Smooth muscle cell (in vitro differentiated cells): ENCODE results near the gene RBM28. TPM values are rescaled to one million over a fixed set of nuclear protein-coding genes. Genes with fewer than 3 reads are reported as not detected.

Source experiments
- DNase-seq: peaks from one replicate; lab custom pipeline; 2025; ENCODE audit not compliant: unreplicated experiment; lab: John Stamatoyannopoulos, UW
- H2AFZ ChIP-seq: fragments of 200-600 bp; sonication (generic); 2 replicates; pipeline ENCODE4 v1.6.0; 2016; ENCODE audit warnings: antibody characterized with exemption, low read depth, mild to moderate bottlenecking
- H3F3A ChIP-seq: fragments of 200-600 bp; sonication (generic); 2 replicates; pipeline ENCODE4 v1.6.0; 2017; ENCODE audit warnings: antibody characterized with exemption, low read depth
- H3K27ac ChIP-seq: fragments of 200-600 bp; sonication (generic); 2 replicates; pipeline ENCODE4 v1.5.1; 2016; ENCODE audit warnings: low read depth, mild to moderate bottlenecking
- H3K27me3 ChIP-seq: fragments of 200-600 bp; sonication (generic); 2 replicates; pipeline ENCODE4 v1.6.1; 2016; ENCODE audit warnings: low read depth, mild to moderate bottlenecking
- H3K36me3 ChIP-seq: fragments of 200-600 bp; sonication (generic); 2 replicates; pipeline ENCODE4 v1.5.1; 2016; ENCODE audit warnings: low read depth
- H3K4me1 ChIP-seq: fragments of 200-600 bp; sonication (generic); 2 replicates; pipeline ENCODE4 v1.5.1; 2016; ENCODE audit warnings: low read depth
- H3K4me2 ChIP-seq: fragments of 200-600 bp; sonication (generic); 2 replicates; pipeline ENCODE4 v1.6.0; 2016; ENCODE audit warnings: mild to moderate bottlenecking
- H3K4me3 ChIP-seq: fragments of 200-600 bp; sonication (generic); 2 replicates; pipeline ENCODE4 v1.5.1; 2016; ENCODE audit warnings: mild to moderate bottlenecking
- H3K79me2 ChIP-seq: fragments of 200-600 bp; sonication (generic); 2 replicates; pipeline ENCODE4 v1.6.0; 2016; ENCODE audit warnings: low read depth, mild to moderate bottlenecking
- H3K9ac ChIP-seq: fragments of 200-600 bp; sonication (generic); 2 replicates; pipeline ENCODE4 v1.6.0; 2016; ENCODE audit warnings: low read depth
- H3K9me3 ChIP-seq: fragments of 200-600 bp; sonication (generic); replicated peaks from 2 replicates; pipeline ENCODE4 v1.5.1; 2016; ENCODE audit warnings: low read depth
- H4K20me1 ChIP-seq: fragments of 200-600 bp; sonication (generic); 2 replicates; pipeline ENCODE4 v1.6.0; 2016; ENCODE audit warnings: low read depth
- WGBS: methylation state at CpG from one replicate; pipeline ENCODE4 v1.1.7; 2016; ENCODE audit warnings: low lambda C conversion rate; 5-methylcytosine and 5-hydroxymethylcytosine counted together
- polyA plus RNA-seq: library from polyadenylated mRNA; unstranded; fragments of >200 nt; fragmentation: Nextera tagmentation; extraction: Ambion mirVana; gene quantifications from 2 replicates; pipeline ENCODE4 v1.2.1, GENCODE V29; 2016
- total RNA-seq: library from RNA; depleted of rRNA; stranded (reverse); fragments of >200 nt; gene quantifications from 2 replicates; pipeline ENCODE4 v1.2.3, GENCODE V29; 2014
- TF ChIP-seq, protein P1 (sequence below): fragments of 200-600 bp; sonication (generic); IDR thresholded peaks from 2 replicates; pipeline ENCODE4 v1.5.1; 2017; ENCODE audit warnings: borderline replicate concordance, mild to moderate bottlenecking, antibody characterized with exemption; ENCODE audit not compliant: insufficient read depth, poor library complexity, severe bottlenecking

The RBM28 gene
- total and polyA plus RNA-seq, 2 experiments from 2014 or later = 13.7 to 23.2 TPM

DNA sequence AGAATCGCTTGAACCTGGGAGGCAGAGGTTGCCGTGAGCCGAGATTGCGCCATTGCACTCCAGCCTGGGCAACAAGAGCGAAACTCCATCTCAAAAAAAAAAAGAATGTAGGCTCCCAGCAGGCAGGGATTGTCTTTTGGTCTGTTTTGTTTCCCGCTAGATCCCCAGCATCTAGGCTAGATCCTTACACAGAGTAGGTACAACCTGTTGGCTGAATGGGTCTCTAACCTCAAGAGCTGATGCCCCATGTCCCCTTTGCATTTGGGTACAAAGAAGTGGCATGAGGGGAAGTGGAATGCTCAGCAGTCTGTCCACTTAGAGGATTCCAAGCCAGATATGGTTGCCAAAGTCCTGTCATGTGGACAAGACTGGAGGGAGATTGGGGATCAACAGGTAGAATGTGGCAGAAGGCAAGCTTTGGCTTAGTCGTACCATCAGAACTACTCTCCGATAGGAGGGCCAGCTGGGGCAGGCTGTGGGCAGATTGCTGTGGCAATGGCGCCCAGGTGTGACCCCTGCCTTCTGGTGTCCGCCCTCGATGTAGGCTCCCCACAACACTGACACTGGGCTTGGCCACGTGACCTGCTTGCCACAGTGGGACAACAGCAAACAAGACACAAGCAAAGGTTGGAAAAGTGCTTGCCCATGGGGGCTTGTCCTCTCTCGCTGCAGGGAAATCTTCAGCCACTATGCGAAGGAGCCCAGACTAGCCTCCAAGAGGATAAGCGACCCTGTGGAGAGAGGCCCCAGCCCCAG lies 81.3 kb downstream of the RBM28 start:
- DNase-seq = no peak
- no peaks in the 10 kb centered on the region for H3K36me3 ChIP-seq
- H3K79me2 ChIP-seq = no peaks in the 10 kb centered on the region
- H3K9ac ChIP-seq = no peak overlapping the region
- no peaks in the 10 kb centered on the region for H4K20me1 ChIP-seq
- H3K27me3 ChIP-seq = no peaks in the 10 kb centered on the region
- peaks cover 3% of the 10 kb centered on the region for H3F3A ChIP-seq
- H3K4me3 ChIP-seq = no peak overlapping the region
- no peaks in the 10 kb centered on the region for H3K9me3 ChIP-seq
- no peak overlapping the region for H3K4me2 ChIP-seq
- TF ChIP-seq, protein P1, sequence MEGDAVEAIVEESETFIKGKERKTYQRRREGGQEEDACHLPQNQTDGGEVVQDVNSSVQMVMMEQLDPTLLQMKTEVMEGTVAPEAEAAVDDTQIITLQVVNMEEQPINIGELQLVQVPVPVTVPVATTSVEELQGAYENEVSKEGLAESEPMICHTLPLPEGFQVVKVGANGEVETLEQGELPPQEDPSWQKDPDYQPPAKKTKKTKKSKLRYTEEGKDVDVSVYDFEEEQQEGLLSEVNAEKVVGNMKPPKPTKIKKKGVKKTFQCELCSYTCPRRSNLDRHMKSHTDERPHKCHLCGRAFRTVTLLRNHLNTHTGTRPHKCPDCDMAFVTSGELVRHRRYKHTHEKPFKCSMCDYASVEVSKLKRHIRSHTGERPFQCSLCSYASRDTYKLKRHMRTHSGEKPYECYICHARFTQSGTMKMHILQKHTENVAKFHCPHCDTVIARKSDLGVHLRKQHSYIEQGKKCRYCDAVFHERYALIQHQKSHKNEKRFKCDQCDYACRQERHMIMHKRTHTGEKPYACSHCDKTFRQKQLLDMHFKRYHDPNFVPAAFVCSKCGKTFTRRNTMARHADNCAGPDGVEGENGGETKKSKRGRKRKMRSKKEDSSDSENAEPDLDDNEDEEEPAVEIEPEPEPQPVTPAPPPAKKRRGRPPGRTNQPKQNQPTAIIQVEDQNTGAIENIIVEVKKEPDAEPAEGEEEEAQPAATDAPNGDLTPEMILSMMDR = no peak
- H3K4me1 ChIP-seq = peaks cover 25% of the 10 kb centered on the region
- no peak overlapping the region for H3K27ac ChIP-seq
- H2AFZ ChIP-seq = no peak overlapping the region
- 95% methylated on average over 15 of the region's 15 CpGs for WGBS

DNA sequence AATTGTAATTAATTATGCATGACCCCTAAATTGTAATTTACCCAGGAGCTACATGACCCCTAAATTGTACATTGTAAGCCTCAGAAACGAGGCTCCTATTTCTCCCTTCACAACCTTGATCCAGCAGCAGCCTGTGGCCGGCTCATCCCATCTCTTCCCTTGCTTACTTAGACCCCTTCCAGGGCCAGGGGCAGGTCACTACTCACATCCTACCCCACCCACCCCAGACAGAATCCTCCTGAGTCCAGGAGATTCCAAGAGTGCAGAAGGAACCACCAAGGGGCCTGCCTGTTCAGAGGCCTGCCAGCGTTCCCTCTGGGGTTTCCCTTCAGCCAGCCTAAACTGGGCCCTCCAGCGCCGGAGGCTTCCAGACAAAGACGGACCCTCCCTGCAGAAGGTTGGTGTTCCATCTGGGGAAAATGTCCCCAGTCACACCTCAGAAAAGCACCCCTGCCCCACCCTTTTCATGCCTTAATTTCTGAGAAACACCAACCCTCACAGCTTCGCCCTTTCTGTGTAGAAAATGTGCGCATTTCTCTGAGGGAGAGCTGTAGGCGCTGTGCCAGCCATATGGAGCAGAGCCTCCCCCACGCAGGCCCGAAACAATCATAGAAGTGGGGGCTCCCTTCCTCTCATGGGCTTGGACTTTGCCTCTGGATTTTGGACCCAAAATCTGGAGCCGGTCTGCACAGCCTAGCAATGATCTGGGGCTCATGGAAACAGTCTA lies 83.5 kb downstream of the RBM28 start:
- H3K36me3 ChIP-seq = no peaks in the 10 kb centered on the region
- TF ChIP-seq, protein P1 = no peak
- no peak for DNase-seq
- no peak overlapping the region for H3K9ac ChIP-seq
- H3K4me3 ChIP-seq = no peak overlapping the region
- WGBS = 85% methylated on average over 12 of the region's 12 CpGs
- H3K4me2 ChIP-seq = peak overlapping the region; percentile 71
- H3K27me3 ChIP-seq = no peaks in the 10 kb centered on the region
- H3K27ac ChIP-seq = no peak overlapping the region
- no peaks in the 10 kb centered on the region for H3F3A ChIP-seq
- H3K79me2 ChIP-seq = no peaks in the 10 kb centered on the region
- no peak overlapping the region for H2AFZ ChIP-seq
- H3K9me3 ChIP-seq = no peaks in the 10 kb centered on the region
- H4K20me1 ChIP-seq = no peaks in the 10 kb centered on the region
- peaks cover 13% of the 10 kb centered on the region for H3K4me1 ChIP-seq

DNA sequence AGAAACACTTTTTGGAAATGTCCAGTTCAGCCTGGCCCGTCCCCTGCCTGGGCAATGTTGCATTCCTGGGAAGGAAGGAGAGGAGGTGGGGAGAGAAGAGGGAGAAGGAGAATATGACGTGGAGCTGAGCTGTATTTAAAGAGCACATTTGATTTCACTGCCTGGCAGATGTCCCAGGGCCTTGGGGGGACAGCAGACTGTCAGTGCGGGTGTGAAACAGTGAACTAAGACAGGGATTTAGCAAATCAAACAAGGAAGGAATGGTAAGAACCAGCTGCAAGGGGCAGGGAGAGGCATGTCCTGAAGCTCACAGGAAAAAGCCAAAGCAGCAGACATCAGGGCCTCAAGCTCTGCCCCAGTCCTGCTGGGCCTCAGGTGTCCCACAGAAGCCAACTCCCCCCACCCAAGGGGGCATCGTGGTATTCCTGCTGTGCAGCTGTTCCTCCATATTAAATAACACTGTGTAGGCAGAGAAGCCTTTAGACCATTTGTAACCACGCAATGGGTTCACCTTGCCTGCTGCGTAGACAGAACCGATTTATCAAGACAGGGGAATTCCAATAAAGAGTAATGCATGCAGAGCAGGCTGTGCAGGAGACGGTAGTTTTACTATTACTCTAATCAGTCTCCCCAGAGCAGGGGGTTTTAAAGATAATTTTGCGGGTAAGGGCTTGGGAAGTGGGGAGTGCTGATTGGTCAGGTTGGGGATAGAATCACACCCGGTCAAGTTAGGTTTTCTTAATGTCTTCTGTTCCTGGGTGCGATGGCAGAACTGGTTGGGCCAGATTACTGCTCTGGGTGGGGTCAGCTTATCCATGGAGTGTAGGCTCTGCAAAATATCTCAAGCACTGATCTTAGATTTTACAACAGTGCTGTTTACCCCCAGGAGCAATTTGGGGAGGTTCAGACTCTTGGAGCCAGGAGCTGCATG lies 84.3 kb downstream of the RBM28 start:
- H3K4me2 ChIP-seq = peak overlapping the region; percentile 71
- DNase-seq = peak; percentile 9
- H3K4me1 ChIP-seq = peaks cover 13% of the 10 kb centered on the region
- H3K9me3 ChIP-seq = no peaks in the 10 kb centered on the region
- no peaks in the 10 kb centered on the region for H3K79me2 ChIP-seq
- H3K36me3 ChIP-seq = no peaks in the 10 kb centered on the region
- H4K20me1 ChIP-seq = no peaks in the 10 kb centered on the region
- H3F3A ChIP-seq = no peaks in the 10 kb centered on the region
- no peaks in the 10 kb centered on the region for H3K27me3 ChIP-seq
- 28% methylated on average over 11 of the region's 11 CpGs for WGBS
- peak overlapping the region; percentile 11 for H3K27ac ChIP-seq
- TF ChIP-seq, protein P1 = no peak
- peak overlapping the region; percentile 8 for H3K9ac ChIP-seq
- H2AFZ ChIP-seq = peak overlapping the region; percentile 9
- H3K4me3 ChIP-seq = no peak overlapping the region
